A673 (cell line): ENCODE results near the gene KCNJ9.

ENCODE experiments used
- CTCF ChIP-seq: fragments of 300-800, 200-600 bp; sonication (generic); conservative IDR thresholded peaks from 2 replicates; pipeline ENCODE4 v1.5.1; 2017; ENCODE audit warnings: low read depth, mild to moderate bottlenecking, antibody characterized with exemption, low read length, moderate library complexity, mixed read lengths
- EZH2 ChIP-seq: fragments of 200-600 bp; sonication (generic); IDR thresholded peaks from 2 replicates; pipeline ENCODE4 v1.6.1; 2017; ENCODE audit warnings: borderline replicate concordance, low read depth, mild to moderate bottlenecking, mixed read lengths, antibody characterized with exemption, low read length; ENCODE audit not compliant: poor library complexity, severe bottlenecking

GRCh38 chr1:160076295-160076694 is 5.0 kb upstream of the KCNJ9 start:
- TF ChIP-seq CTCF (no peak), EZH2 (no peak)
